Peyer's patch (tissue), 4 donors: Measurements from ENCODE around the gene CHTOP. TPM values are rescaled to one million over a fixed set of nuclear protein-coding genes. Genes with fewer than 3 reads are reported as not detected.
"Not testable (repeated sequence)": the region's sequence is repeated elsewhere in the genome, so short reads cannot be mapped to it uniquely, and the experiment has no call there.

ENCODE experiments used
- DNase-seq, 3 donors: peaks; one replicate each; pipeline ENCODE4 v3.0.0-alpha.2; 2017 to 2019
- H3K27ac ChIP-seq, 4 donors: fragments of 200-600 bp; sonication (generic); one replicate each; pipeline ENCODE4 v1.5.1; 2016 to 2019
- H3K27me3 ChIP-seq, 2 donors: fragments of 200-600 bp; sonication (generic); one replicate each; pipeline ENCODE4 v1.5.1; 2019
- H3K36me3 ChIP-seq, 3 donors: fragments of 200-600 bp; sonication (generic); one replicate each; pipeline ENCODE4 v1.5.1; 2016 to 2019
- H3K4me1 ChIP-seq, 4 donors: fragments of 200-600 bp; sonication (generic); one replicate each; pipeline ENCODE4 v1.5.1; 2016 to 2019
- H3K4me3 ChIP-seq, 4 donors: fragments of 200-600 bp; sonication (generic); 1 replicate in 3 of 4; 2 replicates in 1 of 4; pipeline ENCODE4 v1.5.1; 2016 to 2019; ENCODE audit warnings: mild to moderate bottlenecking in 1 of 4
- H3K9me3 ChIP-seq, 4 donors: fragments of 200-600 bp; sonication (generic); one replicate each; pipeline ENCODE4 v1.5.1; 2016 to 2019; ENCODE audit warnings: mild to moderate bottlenecking in 1 of 4
- POLR2A ChIP-seq, 2 donors: fragments of 450-650 bp; IDR thresholded peaks; one replicate each; pipeline ENCODE4 v1.5.1; 2017; ENCODE audit warnings: antibody characterized with exemption in 2 of 2, mild to moderate bottlenecking in 2 of 2, moderate library complexity in 2 of 2
- total RNA-seq, 4 donors: library from RNA; depleted of rRNA; stranded (reverse); fragments of >200 nt; gene quantifications; one replicate each; pipeline ENCODE4 v1.1.0, GENCODE V29; 2016
- TF ChIP-seq, protein P1 (sequence below), 6 experiments: fragments of 450-650 bp in 4 of 6; fragments of 200-600 bp in 2 of 6; sonication (generic) in 1 of 6; IDR thresholded peaks; one replicate each; pipeline ENCODE4 v1.5.1; 2017 to 2019; ENCODE audit warnings: antibody characterized with exemption in 6 of 6, mild to moderate bottlenecking in 3 of 6, moderate library complexity in 1 of 6

The CHTOP gene
- total RNA-seq, 4 donors from 2014 or later = 53.8 to 80.8 (median 68.7) TPM

DNA sequence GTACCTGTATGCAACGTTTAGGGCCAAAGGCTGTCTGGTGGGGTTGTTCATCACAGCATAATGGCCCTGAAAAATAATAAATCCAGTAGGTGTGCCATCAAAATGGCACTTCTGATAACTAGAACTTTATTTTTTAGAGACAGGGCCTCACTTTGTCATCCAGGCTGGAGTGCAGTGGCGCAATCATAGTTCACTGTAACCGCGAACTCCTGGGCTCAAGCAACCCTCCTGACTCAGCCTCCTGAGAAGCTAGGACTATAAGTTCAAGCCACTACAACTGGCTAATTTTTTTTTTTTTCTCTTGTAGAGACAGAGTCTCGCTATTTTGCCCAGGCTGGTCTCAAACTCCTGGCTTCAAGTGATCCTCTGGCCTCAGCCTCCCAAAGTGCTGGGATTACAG lies 29.3 kb downstream of the CHTOP start:
- Histone ChIP-seq H3K4me3 (no peak overlapping the region), H3K4me1 (peaks cover 0 to 9% (median 0%) of the 10 kb centered on the region in 4 donors), H3K27me3 (no peaks in the 10 kb centered on the region), H3K36me3 (peaks cover 0 to 77% (median 3%) of the 10 kb centered on the region in 3 donors), H3K9me3 (no peaks in the 10 kb centered on the region), H3K27ac (no peak overlapping the region)
- TF ChIP-seq, protein P1, sequence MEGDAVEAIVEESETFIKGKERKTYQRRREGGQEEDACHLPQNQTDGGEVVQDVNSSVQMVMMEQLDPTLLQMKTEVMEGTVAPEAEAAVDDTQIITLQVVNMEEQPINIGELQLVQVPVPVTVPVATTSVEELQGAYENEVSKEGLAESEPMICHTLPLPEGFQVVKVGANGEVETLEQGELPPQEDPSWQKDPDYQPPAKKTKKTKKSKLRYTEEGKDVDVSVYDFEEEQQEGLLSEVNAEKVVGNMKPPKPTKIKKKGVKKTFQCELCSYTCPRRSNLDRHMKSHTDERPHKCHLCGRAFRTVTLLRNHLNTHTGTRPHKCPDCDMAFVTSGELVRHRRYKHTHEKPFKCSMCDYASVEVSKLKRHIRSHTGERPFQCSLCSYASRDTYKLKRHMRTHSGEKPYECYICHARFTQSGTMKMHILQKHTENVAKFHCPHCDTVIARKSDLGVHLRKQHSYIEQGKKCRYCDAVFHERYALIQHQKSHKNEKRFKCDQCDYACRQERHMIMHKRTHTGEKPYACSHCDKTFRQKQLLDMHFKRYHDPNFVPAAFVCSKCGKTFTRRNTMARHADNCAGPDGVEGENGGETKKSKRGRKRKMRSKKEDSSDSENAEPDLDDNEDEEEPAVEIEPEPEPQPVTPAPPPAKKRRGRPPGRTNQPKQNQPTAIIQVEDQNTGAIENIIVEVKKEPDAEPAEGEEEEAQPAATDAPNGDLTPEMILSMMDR (IDR thresholded peaks at IDR 0.05) = no peak
- no peak for TF ChIP-seq POLR2A (IDR thresholded peaks at IDR 0.05)
- DNase-seq = peak in 1 of 3 donors; percentile 22

DNA sequence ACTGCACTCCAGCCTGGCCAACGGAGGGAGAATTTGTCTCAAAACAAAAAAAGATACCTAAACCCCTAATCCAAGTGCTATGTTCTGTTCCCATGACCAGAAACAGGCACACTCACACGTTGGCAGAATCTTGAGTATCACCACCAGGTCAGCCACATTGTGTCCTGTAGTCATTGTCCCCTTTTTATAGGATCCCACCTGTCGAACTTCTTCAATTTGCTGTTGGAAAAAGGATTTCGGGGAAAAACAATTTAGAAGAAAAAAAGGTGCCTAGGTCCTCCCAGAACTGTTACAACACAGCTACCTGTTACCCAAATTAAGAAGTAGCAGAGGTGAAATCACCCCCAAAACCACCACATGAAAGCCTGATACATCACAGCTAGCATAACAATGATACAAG lies 33.6 kb downstream of the CHTOP start:
- no peak overlapping the region for H3K27ac ChIP-seq
- TF ChIP-seq, protein P1 (IDR thresholded peaks at IDR 0.05) = no peak
- TF ChIP-seq POLR2A (IDR thresholded peaks at IDR 0.05) = no peak
- H3K4me1 ChIP-seq = peaks cover 0 to 18% (median 2%) of the 10 kb centered on the region in 4 donors
- H3K9me3 ChIP-seq = no peaks in the 10 kb centered on the region
- peaks cover 0 to 66% (median 3%) of the 10 kb centered on the region in 3 donors for H3K36me3 ChIP-seq
- peak in 1 of 3 donors; percentile 7 for DNase-seq
- no peak overlapping the region for H3K4me3 ChIP-seq
- no peaks in the 10 kb centered on the region for H3K27me3 ChIP-seq

DNA sequence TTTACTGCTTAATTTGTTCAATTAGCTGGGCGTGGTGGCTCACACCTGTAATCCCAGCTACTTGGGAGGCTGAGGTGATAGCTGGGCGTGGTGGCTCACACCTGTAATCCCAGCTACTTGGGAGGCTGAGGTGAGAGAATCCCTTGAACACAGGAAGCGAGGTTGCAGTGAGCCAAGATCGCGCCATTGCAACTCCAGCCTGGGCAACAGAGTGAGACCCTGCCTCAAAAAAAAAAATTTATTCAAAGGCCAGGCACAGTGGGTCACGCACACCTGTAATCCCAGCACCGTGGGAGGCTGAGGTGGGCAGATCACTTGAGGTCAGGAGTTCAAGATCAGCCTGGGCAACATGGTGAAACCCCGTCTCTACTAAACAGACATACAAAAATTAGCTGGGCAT lies 34.8 kb downstream of the CHTOP start:
- not testable (repeated sequence) for H3K4me3 ChIP-seq, H3K9me3 ChIP-seq, H3K27me3 ChIP-seq, H3K27ac ChIP-seq
- Histone ChIP-seq H3K36me3 (peaks cover 0 to 53% (median 3%) of the 10 kb centered on the region in 3 donors), H3K4me1 (peaks cover 0 to 18% (median 2%) of the 10 kb centered on the region in 4 donors)
- peak in 1 of 3 donors; percentile 10 for DNase-seq

DNA sequence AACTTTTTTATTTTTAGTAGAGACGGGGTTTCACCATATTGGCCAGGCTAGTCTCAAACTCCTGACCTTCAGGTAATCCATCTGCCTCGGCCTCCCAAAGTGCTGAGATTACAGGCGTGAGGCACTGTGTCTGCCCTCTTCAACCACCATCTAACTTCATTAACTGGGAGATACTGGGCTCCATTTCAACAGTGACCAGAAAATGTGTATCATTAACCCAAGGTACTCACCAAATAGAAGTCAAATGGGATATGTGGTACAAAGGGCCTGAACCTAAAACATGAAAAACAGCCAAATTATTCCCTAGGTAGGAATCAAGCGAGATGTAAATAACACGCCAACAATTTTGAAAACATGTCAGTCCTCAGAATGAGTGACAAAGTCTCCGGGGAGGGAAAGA lies 35.7 kb downstream of the CHTOP start:
- Histone ChIP-seq H3K4me1 (peaks cover 0 to 18% (median 2%) of the 10 kb centered on the region in 4 donors), H3K27ac (no peak overlapping the region), H3K4me3 (peak overlapping the region in 3 of 4 donors; percentile 67 to 77 (median 69)), H3K27me3 (no peaks in the 10 kb centered on the region), H3K36me3 (peaks cover 0 to 44% (median 3%) of the 10 kb centered on the region in 3 donors), H3K9me3 (no peaks in the 10 kb centered on the region)
- no peak for DNase-seq
- TF ChIP-seq POLR2A (IDR thresholded peaks at IDR 0.05) = no peak
- TF ChIP-seq, protein P1 (IDR thresholded peaks at IDR 0.05) = no peak

DNA sequence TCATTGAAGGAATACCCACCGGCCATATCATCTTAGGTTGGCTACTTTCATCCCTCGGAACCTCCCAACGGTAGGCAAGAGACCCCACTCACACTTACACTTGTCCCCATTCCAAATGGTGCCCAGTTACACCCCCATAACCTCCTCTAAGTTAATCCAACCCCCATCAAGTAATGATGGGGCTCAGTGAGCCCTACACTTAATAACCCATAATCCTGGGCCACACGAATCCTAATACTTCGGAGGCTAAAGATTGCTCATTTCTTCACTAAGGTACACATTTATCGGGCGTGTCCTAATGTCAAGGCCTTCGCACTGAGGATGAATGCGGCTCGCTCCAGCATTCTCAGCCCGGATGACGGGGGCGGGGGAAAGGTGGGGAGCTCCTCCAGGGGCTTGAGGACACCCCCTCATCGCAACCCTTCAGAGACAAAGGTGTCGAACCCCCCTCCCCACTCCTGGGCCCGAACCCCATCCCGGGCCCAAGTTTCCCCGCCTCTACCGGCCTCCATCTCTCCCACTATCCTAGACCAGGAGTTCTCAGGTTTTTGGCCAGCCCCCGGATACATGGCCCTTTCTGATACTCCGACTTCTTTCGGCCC lies 36.5 kb downstream of the CHTOP start:
- Histone ChIP-seq H3K4me3 (peak overlapping the region; percentile 67 to 77 (median 68)), H3K9me3 (no peaks in the 10 kb centered on the region), H3K27me3 (no peaks in the 10 kb centered on the region), H3K36me3 (peaks cover 0 to 37% (median 3%) of the 10 kb centered on the region in 3 donors), H3K4me1 (peaks cover 0 to 18% (median 2%) of the 10 kb centered on the region in 4 donors), H3K27ac (peak overlapping the region; percentile 82 to 90 (median 86))
- peak in 1 of 3 donors; percentile 48 for DNase-seq
- no peak for TF ChIP-seq POLR2A (IDR thresholded peaks at IDR 0.05)
- TF ChIP-seq, protein P1 (IDR thresholded peaks at IDR 0.05) = no peak

DNA sequence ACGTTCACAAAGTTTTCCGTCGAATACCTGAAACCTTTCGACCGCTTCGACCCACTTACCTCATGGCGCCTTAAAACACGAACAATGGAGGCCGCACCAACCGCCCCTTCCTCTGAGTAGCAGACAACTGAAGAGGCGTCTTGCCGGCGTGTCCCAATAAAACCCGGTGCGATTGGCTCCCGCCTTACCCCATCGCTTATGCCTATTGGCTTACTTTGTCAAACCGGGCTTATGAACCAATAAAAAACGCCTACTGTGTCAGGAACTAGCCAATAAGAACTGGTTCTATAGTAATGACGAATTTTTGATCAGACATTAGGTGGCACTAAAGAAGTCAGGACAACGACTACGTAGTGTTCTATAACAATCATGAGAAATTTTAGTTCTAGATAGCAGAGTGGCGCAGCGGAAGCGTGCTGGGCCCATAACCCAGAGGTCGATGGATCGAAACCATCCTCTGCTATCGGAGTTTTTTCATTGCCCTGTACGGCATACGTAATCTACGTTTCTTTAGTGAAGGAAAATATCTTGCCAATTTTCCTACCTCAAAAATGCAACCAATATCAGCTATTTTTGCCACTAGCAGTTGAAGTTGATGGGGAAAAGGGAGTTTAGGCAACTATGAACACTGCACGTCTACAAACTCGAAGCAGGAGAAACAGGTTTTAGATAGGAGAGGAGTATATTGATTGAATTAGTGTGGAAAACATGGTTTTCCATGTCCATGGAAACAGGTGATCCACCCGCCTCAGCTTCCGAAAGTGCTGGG lies 37.2 kb downstream of the CHTOP start, which contains the start of gene ILF2:
ILF2 (minus strand) TSS at position 135 of the 769 bp plus-strand sequence; CDS start at position 64, 71 bp downstream.
- H3K4me3 ChIP-seq = peak within 1 kb of the TSS; percentile 67 to 77 (median 68)
- H3K27ac ChIP-seq = peak within 1 kb of the TSS; percentile 83 to 92 (median 88)
- peak; percentile 74 to 88 for TF ChIP-seq POLR2A (IDR thresholded peaks at IDR 0.05)
- TF ChIP-seq, protein P1 (IDR thresholded peaks at IDR 0.05) = peak in 3 of 6 experiments; percentile 9 to 29 (median 16)
- no peaks in the 10 kb centered on the region for H3K9me3 ChIP-seq
- H3K36me3 ChIP-seq = peaks cover 0 to 30% (median 3%) of the 10 kb centered on the region in 3 donors
- peak; percentile 95 to 99 (median 97) for DNase-seq
- H3K27me3 ChIP-seq = no peaks in the 10 kb centered on the region
- peaks cover 0 to 18% (median 2%) of the 10 kb centered on the region in 4 donors for H3K4me1 ChIP-seq
